Suprapubic skin (tissue), 4 donors: Measurements from ENCODE around the gene MANBA. TPM values are rescaled to one million over a fixed set of nuclear protein-coding genes. Genes with fewer than 3 reads are reported as not detected.

ENCODE experiments used
- DNase-seq, 2 donors: peaks; one replicate each; pipeline ENCODE4 v3.0.0-alpha.2; 2019; ENCODE audit warnings: low spot score in 2 of 2
- H3K27ac ChIP-seq: fragments of 200-600 bp; sonication (generic); one replicate; pipeline ENCODE4 v1.5.1; 2019
- H3K27me3 ChIP-seq: fragments of 200-600 bp; sonication (generic); one replicate; pipeline ENCODE4 v1.5.1; 2019
- H3K36me3 ChIP-seq: fragments of 200-600 bp; sonication (generic); one replicate; pipeline ENCODE4 v1.5.1; 2019
- H3K4me1 ChIP-seq: fragments of 200-600 bp; sonication (generic); one replicate; pipeline ENCODE4 v1.5.1; 2019
- H3K4me3 ChIP-seq: fragments of 200-600 bp; sonication (generic); one replicate; pipeline ENCODE4 v1.5.1; 2019; ENCODE audit warnings: mild to moderate bottlenecking
- H3K9me3 ChIP-seq: fragments of 200-600 bp; sonication (generic); one replicate; pipeline ENCODE4 v1.5.1; 2019
- EP300 ChIP-seq: sonication (generic); formaldehyde crosslinking; IDR thresholded peaks from one replicate; pipeline ENCODE4 v1.6.1; 2017; ENCODE audit warnings: antibody characterized with exemption
- POLR2A ChIP-seq, 2 donors: fragments of 450-650 bp; IDR thresholded peaks; one replicate each; pipeline ENCODE4 v1.6.1; 2017; ENCODE audit warnings: antibody characterized with exemption in 2 of 2, mild to moderate bottlenecking in 2 of 2, moderate library complexity in 2 of 2
- POLR2AphosphoS5 ChIP-seq, 3 donors: sonication (generic); formaldehyde crosslinking; IDR thresholded peaks; one replicate each; pipeline ENCODE4 v1.6.1; 2017; ENCODE audit warnings: antibody characterized with exemption in 3 of 3
- WGBS: methylation state at CpG from one replicate; pipeline ENCODE4 v1.1.5; 2018; 5-methylcytosine and 5-hydroxymethylcytosine counted together
- total RNA-seq, 4 donors: library from RNA; depleted of rRNA; stranded (reverse); fragments of >200 nt; gene quantifications; one replicate each; pipeline ENCODE4 v1.1.0, GENCODE V29; 2016
- TF ChIP-seq, protein P1 (sequence below), 2 donors: fragments of 200-600 bp in 1 of 2; fragments of 450-650 bp in 1 of 2; sonication (generic) in 1 of 2; IDR thresholded peaks; one replicate each; pipeline ENCODE4 v1.5.1; 2016 to 2019; ENCODE audit warnings: antibody characterized with exemption in 2 of 2, mild to moderate bottlenecking in 1 of 2, moderate library complexity in 1 of 2

Gene MANBA
- total RNA-seq, 4 donors from 2014 or later = 11.0 to 36.1 (median 21.1) TPM

DNA sequence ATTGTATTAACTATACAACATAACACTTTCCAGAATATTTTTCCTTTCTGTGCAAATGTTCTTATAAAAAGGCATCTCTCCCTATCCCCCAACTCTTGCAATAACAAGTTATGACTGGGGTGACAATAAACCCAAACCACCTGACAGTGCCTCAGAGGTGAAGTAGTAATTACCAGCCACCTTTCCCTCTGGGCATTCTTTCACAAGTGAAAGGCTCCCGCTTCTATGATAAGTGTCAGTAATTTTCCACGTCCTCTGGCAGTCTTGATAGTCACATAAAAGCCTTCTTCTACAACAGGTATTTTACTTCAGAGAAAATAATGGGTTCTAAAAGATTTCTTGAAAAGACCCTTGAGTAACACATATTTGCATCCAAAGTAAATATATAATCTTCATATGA, 82.7 kb downstream of the MANBA start:
- H3K9me3 ChIP-seq = no peaks in the 10 kb centered on the region
- H3K27ac ChIP-seq = no peak overlapping the region
- H3K4me1 ChIP-seq = peaks cover 6% of the 10 kb centered on the region
- H3K4me3 ChIP-seq = no peak overlapping the region
- no peak for DNase-seq
- peaks cover 5% of the 10 kb centered on the region for H3K36me3 ChIP-seq
- TF ChIP-seq POLR2A (IDR thresholded peaks at IDR 0.05) (no peak), EP300 (no peak), POLR2AphosphoS5 (IDR thresholded peaks at IDR 0.05) (no peak)
- TF ChIP-seq, protein P1, sequence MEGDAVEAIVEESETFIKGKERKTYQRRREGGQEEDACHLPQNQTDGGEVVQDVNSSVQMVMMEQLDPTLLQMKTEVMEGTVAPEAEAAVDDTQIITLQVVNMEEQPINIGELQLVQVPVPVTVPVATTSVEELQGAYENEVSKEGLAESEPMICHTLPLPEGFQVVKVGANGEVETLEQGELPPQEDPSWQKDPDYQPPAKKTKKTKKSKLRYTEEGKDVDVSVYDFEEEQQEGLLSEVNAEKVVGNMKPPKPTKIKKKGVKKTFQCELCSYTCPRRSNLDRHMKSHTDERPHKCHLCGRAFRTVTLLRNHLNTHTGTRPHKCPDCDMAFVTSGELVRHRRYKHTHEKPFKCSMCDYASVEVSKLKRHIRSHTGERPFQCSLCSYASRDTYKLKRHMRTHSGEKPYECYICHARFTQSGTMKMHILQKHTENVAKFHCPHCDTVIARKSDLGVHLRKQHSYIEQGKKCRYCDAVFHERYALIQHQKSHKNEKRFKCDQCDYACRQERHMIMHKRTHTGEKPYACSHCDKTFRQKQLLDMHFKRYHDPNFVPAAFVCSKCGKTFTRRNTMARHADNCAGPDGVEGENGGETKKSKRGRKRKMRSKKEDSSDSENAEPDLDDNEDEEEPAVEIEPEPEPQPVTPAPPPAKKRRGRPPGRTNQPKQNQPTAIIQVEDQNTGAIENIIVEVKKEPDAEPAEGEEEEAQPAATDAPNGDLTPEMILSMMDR (IDR thresholded peaks at IDR 0.05) = no peak
- WGBS = 81% methylated on average over 2 of the region's 2 CpGs
- no peaks in the 10 kb centered on the region for H3K27me3 ChIP-seq

DNA sequence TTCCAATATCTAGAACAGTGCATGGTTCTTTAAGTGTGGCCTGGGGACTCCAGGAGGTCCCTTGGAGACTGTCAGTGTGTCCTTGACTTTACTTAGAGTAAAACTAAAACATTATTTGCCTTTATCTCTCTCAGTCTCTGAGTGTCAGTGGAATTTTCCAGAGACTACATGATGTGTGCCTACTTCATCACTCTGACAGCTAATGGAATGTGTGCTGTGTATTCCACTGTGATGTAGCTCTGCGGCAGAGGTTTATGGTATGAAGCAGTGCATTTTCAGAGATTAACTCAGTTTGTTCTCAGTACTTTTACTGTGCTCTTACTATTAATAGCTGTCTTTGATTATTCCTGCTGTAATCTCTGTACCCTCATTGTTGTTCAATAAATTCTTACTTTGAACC, 85.6 kb downstream of the MANBA start:
- WGBS = 69% methylated on average over 1 of the region's 1 CpG
- Histone ChIP-seq H3K27ac (no peak overlapping the region), H3K4me3 (no peak overlapping the region), H3K27me3 (no peaks in the 10 kb centered on the region), H3K9me3 (no peaks in the 10 kb centered on the region), H3K36me3 (peaks cover 3% of the 10 kb centered on the region), H3K4me1 (peaks cover 6% of the 10 kb centered on the region)
- no peak for DNase-seq
- TF ChIP-seq EP300 (no peak), POLR2AphosphoS5 (IDR thresholded peaks at IDR 0.05) (no peak), POLR2A (IDR thresholded peaks at IDR 0.05) (no peak)
- TF ChIP-seq, protein P1 (IDR thresholded peaks at IDR 0.05) = no peak

DNA sequence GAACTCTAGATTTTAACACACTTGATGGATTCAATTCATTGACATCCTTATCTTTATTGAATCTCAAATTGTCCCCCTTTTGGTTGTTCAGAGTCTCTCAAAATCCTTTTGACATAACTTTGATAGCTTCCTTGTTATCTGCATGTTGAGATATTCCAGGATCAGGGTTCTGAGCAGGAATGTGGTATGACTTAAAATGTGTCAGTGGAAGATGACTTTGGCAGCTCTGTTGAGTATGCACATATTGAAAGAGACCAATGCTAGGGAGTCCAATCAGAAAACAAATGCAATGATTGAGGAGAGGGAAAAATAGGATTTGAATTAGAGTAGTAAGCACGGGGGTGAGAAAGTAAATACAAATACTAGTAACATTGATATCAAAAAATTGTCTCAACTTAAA, 93.8 kb downstream of the MANBA start:
- no peak for DNase-seq
- 74% methylated on average over 1 of the region's 1 CpG for WGBS
- Histone ChIP-seq H3K9me3 (no peaks in the 10 kb centered on the region), H3K4me3 (no peak overlapping the region), H3K36me3 (peaks cover 11% of the 10 kb centered on the region), H3K27ac (no peak overlapping the region), H3K27me3 (no peaks in the 10 kb centered on the region), H3K4me1 (no peaks in the 10 kb centered on the region)
- TF ChIP-seq EP300 (no peak), POLR2A (IDR thresholded peaks at IDR 0.05) (no peak), POLR2AphosphoS5 (IDR thresholded peaks at IDR 0.05) (no peak)
- TF ChIP-seq, protein P1 (IDR thresholded peaks at IDR 0.05) = no peak

DNA sequence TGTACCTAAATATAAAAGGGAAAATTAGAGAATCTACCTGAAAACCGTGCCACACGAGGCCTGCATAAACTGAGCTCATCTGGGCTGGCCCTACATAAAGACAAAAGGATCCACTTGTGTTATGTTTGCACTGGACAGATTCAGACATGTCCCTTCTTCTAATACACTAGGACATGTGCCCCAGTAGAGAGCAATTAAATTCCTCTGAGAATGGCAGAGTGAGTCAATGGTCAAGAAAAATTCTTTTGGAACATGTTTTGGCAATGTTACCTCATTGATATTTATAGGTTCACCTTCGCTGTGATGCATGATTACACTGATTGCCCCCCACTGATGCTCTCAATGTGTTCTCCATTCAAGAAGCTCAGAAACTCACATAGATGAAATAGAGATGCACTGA, 95.2 kb downstream of the MANBA start:
- WGBS = 80% methylated on average over 3 of the region's 3 CpGs
- Histone ChIP-seq H3K27me3 (no peaks in the 10 kb centered on the region), H3K36me3 (peaks cover 11% of the 10 kb centered on the region), H3K4me3 (no peak overlapping the region), H3K9me3 (no peaks in the 10 kb centered on the region), H3K4me1 (no peaks in the 10 kb centered on the region), H3K27ac (no peak overlapping the region)
- no peak for DNase-seq
- TF ChIP-seq POLR2AphosphoS5 (IDR thresholded peaks at IDR 0.05) (no peak), POLR2A (IDR thresholded peaks at IDR 0.05) (no peak), EP300 (no peak)
- TF ChIP-seq, protein P1 (IDR thresholded peaks at IDR 0.05) = no peak

DNA sequence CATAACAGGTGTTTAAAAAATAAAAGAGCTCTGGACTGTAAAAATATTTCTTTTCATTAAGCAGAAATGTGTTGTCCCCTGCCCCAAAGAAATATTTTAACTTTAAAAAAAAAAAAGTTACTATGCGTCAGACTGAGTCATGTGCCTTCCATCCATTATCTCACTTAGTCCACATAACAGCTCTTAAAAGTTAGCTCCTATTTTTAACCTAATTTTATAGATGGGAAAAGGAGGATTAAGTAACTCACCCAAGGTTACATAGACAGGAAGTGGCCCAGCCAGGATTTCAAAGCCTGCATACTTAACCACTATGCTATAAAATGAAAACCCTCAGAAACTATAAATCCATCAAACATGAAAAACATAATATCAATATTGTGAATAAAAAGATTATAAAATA, 97.7 kb downstream of the MANBA start:
- no peaks in the 10 kb centered on the region for H3K9me3 ChIP-seq
- H3K27me3 ChIP-seq = no peaks in the 10 kb centered on the region
- no peak overlapping the region for H3K4me3 ChIP-seq
- no peak for DNase-seq
- no peaks in the 10 kb centered on the region for H3K4me1 ChIP-seq
- peaks cover 11% of the 10 kb centered on the region for H3K36me3 ChIP-seq
- 90% methylated on average over 1 of the region's 1 CpG for WGBS
- no peak for TF ChIP-seq POLR2A (IDR thresholded peaks at IDR 0.05)
- TF ChIP-seq POLR2AphosphoS5 (IDR thresholded peaks at IDR 0.05) = no peak
- TF ChIP-seq, protein P1 (IDR thresholded peaks at IDR 0.05) = no peak
- no peak overlapping the region for H3K27ac ChIP-seq
